Measurements from ENCODE around the gene RBM47.
"Not testable (repeated sequence)": the region's sequence is repeated elsewhere in the genome, so short reads cannot be mapped to it uniquely, and the experiment has no call there.

Gene RBM47

GRCh38 chr4:40435306-40435705 lies 194.4 kb downstream of the RBM47 start:
- not testable (repeated sequence) for DNase-seq

GRCh38 chr4:40434126-40434687 lies 195.5 kb downstream of the RBM47 start:
- no peak for DNase-seq

- DNase-seq, result no peak
Measured at GRCh38 chr4:40432504-40432903, 197.2 kb downstream of the RBM47 start.

GRCh38 chr4:40427871-40428270 lies 201.8 kb downstream of the RBM47 start:
- DNase-seq, result not testable (repeated sequence)

- DNase-seq, result no peak
Measured at GRCh38 chr4:40427128-40427527, 202.5 kb downstream of the RBM47 start.

DNA sequence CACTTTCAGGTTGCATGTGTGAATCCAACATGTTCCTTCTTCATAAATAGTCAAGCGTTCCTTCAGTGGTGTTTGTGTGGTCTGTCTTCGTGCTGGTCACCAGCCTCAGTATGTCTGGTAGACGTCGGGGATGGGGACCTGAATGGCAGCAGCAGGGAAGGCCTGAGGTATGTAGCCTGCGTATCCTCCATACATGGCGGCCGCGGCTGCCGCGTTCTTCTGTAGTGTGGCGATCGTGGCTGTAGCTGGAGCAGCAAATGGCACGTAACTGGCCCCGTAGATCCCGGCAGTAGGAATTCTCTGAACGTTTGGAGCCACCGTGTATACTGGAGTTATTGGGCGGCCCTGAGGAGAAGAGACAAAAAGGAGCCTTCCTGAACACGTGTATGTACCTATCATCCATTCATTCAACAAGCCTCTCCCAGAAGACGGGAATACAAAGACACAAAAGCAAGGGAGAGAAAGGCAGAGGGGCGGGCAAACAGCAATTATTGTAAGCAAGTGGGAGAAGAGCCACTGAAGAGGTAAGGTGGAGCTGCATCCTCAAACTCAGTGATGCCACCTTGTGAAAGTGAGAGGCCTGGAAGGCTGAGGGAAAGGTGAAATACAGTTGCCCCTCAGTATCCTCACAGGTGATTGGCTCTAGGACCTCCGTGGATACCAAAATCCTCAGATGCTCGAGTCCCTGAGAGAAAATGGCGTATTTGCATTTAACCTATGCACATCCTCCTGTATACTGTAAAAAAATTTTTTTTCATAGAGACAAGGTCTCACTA lies 203.7 kb downstream of the RBM47 start:
- DNase-seq, result no peak

- DNase-seq, result no peak
Measured at GRCh38 chr4:40423735-40424134, 205.9 kb downstream of the RBM47 start.

DNA sequence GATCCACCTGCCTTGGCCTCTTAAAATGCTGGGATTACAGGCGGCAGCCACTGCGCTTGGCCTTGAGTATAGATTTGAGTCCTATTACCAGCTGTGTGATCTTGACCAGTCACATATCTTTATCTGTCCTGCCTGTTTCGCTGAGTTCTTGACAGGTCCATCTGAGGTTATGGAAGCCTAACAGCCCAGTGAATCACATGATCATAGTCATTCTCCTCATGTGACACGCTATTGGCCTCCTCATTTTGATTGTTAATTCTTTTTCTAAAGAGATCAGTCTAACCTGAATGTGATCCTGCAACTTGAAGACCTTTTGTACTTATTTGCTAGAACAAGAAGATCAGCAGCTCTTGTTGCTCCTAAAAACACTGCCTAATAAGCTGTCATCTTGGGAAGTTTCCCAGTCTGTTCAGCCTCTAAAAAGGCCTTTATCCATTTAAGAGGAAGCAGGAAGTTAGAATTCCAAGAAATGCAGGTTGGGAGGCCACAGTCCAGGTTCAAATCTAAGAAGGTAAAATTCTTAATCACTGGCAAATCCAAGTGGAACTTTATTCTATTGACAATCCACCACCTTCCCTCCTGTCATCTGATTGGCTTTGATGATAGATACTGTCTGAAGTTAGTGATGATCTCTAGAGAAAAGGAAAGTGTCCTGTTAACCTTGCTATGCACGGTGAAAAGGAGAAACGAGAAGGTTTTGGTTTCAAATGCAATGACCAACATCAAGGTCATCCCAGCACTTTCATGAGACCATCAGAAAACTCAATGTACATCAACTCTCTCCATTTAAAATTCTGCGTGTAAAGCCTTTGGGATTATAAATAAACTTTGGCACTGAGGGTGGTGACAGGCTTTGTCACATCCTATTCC lies 207.6 kb downstream of the RBM47 start:
- DNase-seq, result no peak

DNA sequence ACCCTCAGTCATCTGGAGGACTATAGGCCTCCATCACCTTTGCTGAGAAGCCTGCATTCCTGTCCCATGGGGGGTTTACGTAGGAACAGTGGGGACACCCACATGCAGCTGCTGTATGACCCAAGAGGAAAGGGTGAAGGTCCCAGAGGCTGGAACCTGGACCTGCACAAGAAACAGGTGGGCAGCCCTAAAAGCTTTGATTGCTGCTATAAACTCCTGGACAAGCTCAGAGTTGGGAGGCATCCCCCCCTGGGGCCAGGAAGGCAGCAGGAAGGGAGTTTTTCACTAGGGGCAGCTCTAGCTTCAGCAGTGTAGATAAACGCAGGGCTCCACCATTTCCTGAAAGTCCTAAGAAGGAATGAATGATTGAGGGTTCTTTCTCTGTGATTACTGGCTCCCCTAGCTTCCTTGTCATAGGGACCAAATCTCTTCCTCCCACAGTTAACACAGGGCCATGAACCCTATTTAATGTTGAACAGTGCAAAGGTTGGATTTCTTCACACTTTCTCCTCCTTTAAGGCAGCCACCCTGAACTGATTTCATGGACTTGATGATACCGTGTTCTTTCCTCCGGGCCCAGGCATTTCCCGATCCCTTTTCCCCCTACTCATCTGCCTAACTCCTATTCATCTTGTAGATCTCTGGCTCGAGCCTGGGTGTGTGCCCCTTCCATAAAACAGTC lies 210.3 kb downstream of the RBM47 start:
- DNase-seq, result no peak

- no peak for DNase-seq
Measured at GRCh38 chr4:40418430-40419230, 211.0 kb downstream of the RBM47 start.

- no peak for DNase-seq
Measured at GRCh38 chr4:40417941-40418340, 211.7 kb downstream of the RBM47 start.

- DNase-seq, result no peak
Measured at GRCh38 chr4:40414673-40415072, 215.0 kb downstream of the RBM47 start.

- no peak for DNase-seq
Measured at GRCh38 chr4:40412866-40413795, 216.5 kb downstream of the RBM47 start.

GRCh38 chr4:40412388-40412787 lies 217.3 kb downstream of the RBM47 start:
- DNase-seq, result no peak

- no peak for DNase-seq
Measured at GRCh38 chr4:40409835-40410234, 219.8 kb downstream of the RBM47 start.

DNA sequence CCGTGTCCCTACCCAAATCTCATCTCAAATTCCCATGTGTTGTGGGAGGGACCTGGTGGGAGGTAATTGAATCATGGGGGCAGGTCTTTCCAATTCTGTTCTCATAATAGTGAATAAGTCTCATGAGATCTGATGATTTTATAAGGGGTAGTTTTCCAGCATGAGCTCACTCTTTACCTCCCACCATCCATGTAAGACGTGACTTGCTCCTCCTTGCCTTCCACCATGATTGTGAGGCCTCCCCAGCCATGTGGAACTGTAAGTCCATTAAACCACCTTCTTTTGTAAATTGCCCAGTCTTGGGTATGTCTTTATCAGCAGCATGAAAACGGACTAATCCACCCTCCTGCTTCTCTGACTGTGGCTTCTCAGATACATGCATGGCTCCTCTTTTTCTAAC lies 222.2 kb downstream of the RBM47 start:
- DNase-seq, result not testable (repeated sequence)

DNA sequence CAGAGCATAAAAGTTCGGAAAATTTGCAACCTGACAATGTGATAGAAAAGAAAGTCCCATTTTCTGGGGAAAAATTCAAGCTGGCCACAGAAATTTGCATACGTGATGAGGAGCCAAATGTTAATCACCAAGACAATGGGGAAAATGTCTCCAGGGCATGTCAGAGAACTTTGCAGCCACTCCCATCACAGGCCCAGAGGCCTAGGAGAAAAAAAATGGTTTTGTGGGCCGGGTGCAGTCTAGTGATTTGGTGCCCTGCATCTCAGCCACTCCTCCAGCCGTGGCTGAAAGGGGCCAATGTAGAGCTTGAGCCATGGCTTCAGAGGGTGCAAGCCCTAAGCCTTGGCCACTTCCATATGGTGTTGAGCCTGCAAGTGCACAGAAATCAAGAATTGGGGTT lies 223.3 kb downstream of the RBM47 start:
- no peak for DNase-seq

DNA sequence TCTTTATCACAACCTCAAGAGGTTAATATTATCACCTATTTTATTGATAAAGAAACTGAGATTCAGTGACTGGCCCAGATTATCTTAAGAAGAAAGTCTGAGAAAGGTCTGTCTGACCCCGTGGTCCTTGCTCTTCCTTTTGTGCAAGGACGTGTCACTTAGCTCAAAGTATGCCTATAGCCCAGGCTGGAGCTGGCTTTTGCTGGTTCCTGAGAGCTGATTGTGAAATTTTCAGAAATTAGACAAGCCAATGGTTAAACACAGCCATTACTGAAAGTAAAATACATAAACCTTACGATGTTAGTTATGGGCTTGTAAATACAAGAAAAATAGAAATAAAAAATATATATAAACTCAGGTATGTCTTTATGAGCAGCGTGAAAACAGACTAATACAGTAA lies 224.5 kb downstream of the RBM47 start:
- DNase-seq, result no peak

- DNase-seq, result no peak
Measured at GRCh38 chr4:40403081-40403480, 226.6 kb downstream of the RBM47 start.

GRCh38 chr4:40402556-40402955 lies 227.1 kb downstream of the RBM47 start:
- DNase-seq, result no peak

DNA sequence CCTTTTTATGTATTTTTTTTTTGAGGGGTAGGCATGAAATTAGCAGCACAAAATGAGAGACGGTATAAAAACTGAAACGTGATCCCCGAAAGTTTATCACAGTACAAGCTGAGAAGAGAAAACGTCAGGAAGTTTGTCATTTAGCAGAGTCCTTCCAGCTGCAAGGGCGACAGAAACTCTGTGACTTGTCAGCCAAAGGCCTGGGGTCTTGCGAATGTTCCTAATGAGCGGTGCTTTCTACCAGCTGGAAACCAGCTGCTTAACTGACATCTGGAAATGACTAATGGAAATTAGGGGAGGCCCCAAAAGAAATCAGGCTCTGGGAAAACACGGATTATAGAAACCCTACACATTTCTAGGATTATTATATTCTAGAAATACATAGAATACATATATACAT lies 228.0 kb downstream of the RBM47 start:
- DNase-seq, result no peak
